HG03039 (cell line): ENCODE data around the gene SEC16A.
"Not testable (repeated sequence)": the region's sequence is repeated elsewhere in the genome, so short reads cannot be mapped to it uniquely, and the experiment has no call there.

Experiments
- ATAC-seq: cut with Tn5 transposase; IDR thresholded peaks from one replicate; pipeline ENCODE4 v1.9.1; 2021; ENCODE audit warnings: mild to moderate bottlenecking, moderate library complexity; ENCODE audit not compliant: unreplicated experiment

SEC16A gene

GRCh38 chr9:136424750-136425362 is 58.0 kb downstream of the SEC16A start:
- ATAC-seq: no peak

- no peak for ATAC-seq
These were observed 59.3 kb downstream of the SEC16A start for GRCh38 chr9:136423432-136424146.

- no peak for ATAC-seq
These were observed 60.0 kb downstream of the SEC16A start for GRCh38 chr9:136422876-136423275.

- ATAC-seq: no peak
These were observed 61.0 kb downstream of the SEC16A start for GRCh38 chr9:136421791-136422190.

- no peak for ATAC-seq
These were observed 63.8 kb downstream of the SEC16A start for GRCh38 chr9:136419092-136419420.

- no peak for ATAC-seq
These were observed 64.4 kb downstream of the SEC16A start for GRCh38 chr9:136418182-136419091.

GRCh38 chr9:136416914-136417313 is 65.9 kb downstream of the SEC16A start:
- ATAC-seq: no peak

- ATAC-seq: no peak
These were observed 66.4 kb downstream of the SEC16A start for GRCh38 chr9:136416427-136416826.

- no peak for ATAC-seq
These were observed 69.9 kb downstream of the SEC16A start for GRCh38 chr9:136412962-136413361.

- no peak for ATAC-seq
These were observed 71.5 kb downstream of the SEC16A start for GRCh38 chr9:136411378-136411777.

- peak; percentile 60 for ATAC-seq
These were observed 72.1 kb downstream of the SEC16A start, which contains the start of the genes ENTR1 and PMPCA for GRCh38 chr9:136410500-136411287. ENTR1 (minus strand) TSS chr9:136410614; CDS start chr9:136410397, 217 bp downstream. PMPCA (plus strand) TSS chr9:136410658; CDS start chr9:136410669, 11 bp downstream.

GRCh38 chr9:136409557-136410455 is 73.0 kb downstream of the SEC16A start:
- ATAC-seq: peak; percentile 10

- no peak for ATAC-seq
These were observed 74.9 kb downstream of the SEC16A start for GRCh38 chr9:136407911-136408310.

GRCh38 chr9:136407061-136407460 is 75.8 kb downstream of the SEC16A start:
- ATAC-seq: not testable (repeated sequence)

GRCh38 chr9:136405904-136406303 is 76.9 kb downstream of the SEC16A start:
- ATAC-seq: not testable (repeated sequence)

GRCh38 chr9:136405481-136405880 is 77.4 kb downstream of the SEC16A start:
- ATAC-seq: no peak

- no peak for ATAC-seq
These were observed 78.1 kb downstream of the SEC16A start for GRCh38 chr9:136404801-136405136.

- ATAC-seq: no peak
These were observed 78.7 kb downstream of the SEC16A start for GRCh38 chr9:136403915-136404800.

- no peak for ATAC-seq
These were observed 79.3 kb downstream of the SEC16A start for GRCh38 chr9:136403538-136403914.
